Liver (tissue), 9 donors: ENCODE results near the gene RREB1. TPM values are rescaled to one million over a fixed set of nuclear protein-coding genes. Genes with fewer than 3 reads are reported as not detected.
A peak's percentile ranks its signal among the peaks of the same experiment; 100 is the strongest.

ENCODE experiments used
- DNase-seq: peaks from one replicate; pipeline ENCODE4 v3.0.0-alpha.2; 2017; ENCODE audit warnings: low spot score
- H3K27ac ChIP-seq, 2 donors: one replicate each; pipeline ENCODE4 v1.7.0; 2013; ENCODE audit warnings: inconsistent platforms in 2 of 2, low read length in 2 of 2, control low read depth in 1 of 2, low read depth in 1 of 2, mild to moderate bottlenecking in 1 of 2
- H3K27me3 ChIP-seq, 4 donors: one replicate each; pipeline versions ENCODE4 v1.6.1 to v1.7.0; 2013; ENCODE audit warnings: low read length in 3 of 4, inconsistent platforms in 1 of 4, mild to moderate bottlenecking in 1 of 4, moderate library complexity in 1 of 4; ENCODE audit not compliant: control insufficient read depth in 4 of 4, insufficient read depth in 4 of 4
- H3K36me3 ChIP-seq, 4 donors: one replicate each; pipeline versions ENCODE4 v1.6.1 to v1.7.0; 2013; ENCODE audit warnings: low read length in 3 of 4, mild to moderate bottlenecking in 3 of 4, low read depth in 1 of 4, moderate library complexity in 1 of 4; ENCODE audit not compliant: control insufficient read depth in 4 of 4, insufficient read depth in 3 of 4
- H3K4me1 ChIP-seq, 4 donors: one replicate each; pipeline versions ENCODE4 v1.6.1 to v1.7.0; 2013; ENCODE audit warnings: low read length in 3 of 4, mild to moderate bottlenecking in 3 of 4, moderate library complexity in 1 of 4; ENCODE audit not compliant: control insufficient read depth in 4 of 4, insufficient read depth in 4 of 4
- H3K4me3 ChIP-seq, 3 donors: one replicate each; pipeline versions ENCODE4 v1.6.1 to v1.7.0; 2013; ENCODE audit warnings: low read length in 3 of 3, control low read depth in 1 of 3, low read depth in 1 of 3, mild to moderate bottlenecking in 1 of 3
- H3K9ac ChIP-seq, 2 donors: one replicate each; pipeline ENCODE4 v1.7.0; 2013; ENCODE audit warnings: low read length in 2 of 2, mild to moderate bottlenecking in 2 of 2, moderate library complexity in 2 of 2, control low read depth in 1 of 2, low read depth in 1 of 2
- H3K9me3 ChIP-seq, 4 donors: one replicate each; pipeline versions ENCODE4 v1.6.1 to v1.7.0; 2013; ENCODE audit warnings: low read length in 3 of 4; ENCODE audit not compliant: control insufficient read depth in 4 of 4
- ATF3 ChIP-seq: IDR thresholded peaks from 2 replicates; pipeline ENCODE4 v1.6.1; 2016; ENCODE audit warnings: antibody characterized with exemption
- CTCF ChIP-seq: fragments of 150-350 bp; IDR thresholded peaks from 2 replicates; pipeline ENCODE4 v1.5.1; 2017; ENCODE audit warnings: improper control_type of control experiment, low read depth, low read length; ENCODE audit not compliant: missing input control
- EGR1 ChIP-seq, 2 donors: IDR thresholded peaks; 2 replicates each; pipeline ENCODE4 v1.6.1; 2016 to 2018; ENCODE audit warnings: antibody characterized with exemption in 2 of 2, low read depth in 2 of 2
- FOXA1 ChIP-seq: IDR thresholded peaks from 2 replicates; pipeline ENCODE4 v1.6.1; 2016; ENCODE audit warnings: antibody characterized with exemption
- FOXA2 ChIP-seq: IDR thresholded peaks from 2 replicates; pipeline ENCODE4 v1.6.1; 2016; ENCODE audit warnings: antibody characterized with exemption
- GABPA ChIP-seq, 2 donors: IDR thresholded peaks in 1 of 2; conservative IDR thresholded peaks in 1 of 2; 2 replicates each; pipeline ENCODE4 v1.6.1; 2016; ENCODE audit warnings: antibody characterized with exemption in 2 of 2, mild to moderate bottlenecking in 1 of 2, moderate library complexity in 1 of 2
- HNF4A ChIP-seq, 2 donors: conservative IDR thresholded peaks; 2 replicates each; pipeline ENCODE4 v1.6.1; 2016; ENCODE audit warnings: antibody characterized with exemption in 2 of 2, mild to moderate bottlenecking in 2 of 2
- HNF4G ChIP-seq: IDR thresholded peaks from 2 replicates; pipeline ENCODE4 v1.6.1; 2016; ENCODE audit warnings: antibody characterized with exemption
- JUND ChIP-seq, 2 donors: IDR thresholded peaks; 2 replicates each; pipeline ENCODE4 v1.6.1; 2016; ENCODE audit warnings: antibody characterized with exemption in 2 of 2
- MAX ChIP-seq: IDR thresholded peaks from 2 replicates; pipeline ENCODE4 v1.6.1; 2016; ENCODE audit warnings: antibody characterized with exemption
- NR2F2 ChIP-seq: IDR thresholded peaks from 2 replicates; pipeline ENCODE4 v1.6.1; 2016; ENCODE audit warnings: antibody characterized with exemption
- RAD21 ChIP-seq, 2 donors: IDR thresholded peaks; 2 replicates each; pipeline ENCODE4 v1.6.1; 2016; ENCODE audit warnings: antibody characterized with exemption in 2 of 2, mild to moderate bottlenecking in 2 of 2
- REST ChIP-seq: IDR thresholded peaks from 2 replicates; pipeline ENCODE4 v1.6.1; 2016; ENCODE audit warnings: antibody characterized with exemption, mild to moderate bottlenecking
- RXRA ChIP-seq, 2 donors: IDR thresholded peaks; 2 replicates each; pipeline ENCODE4 v1.6.1; 2017 to 2018; ENCODE audit warnings: antibody characterized with exemption in 2 of 2, mild to moderate bottlenecking in 1 of 2
- SP1 ChIP-seq: IDR thresholded peaks from 2 replicates; pipeline ENCODE4 v1.6.1; 2018; ENCODE audit warnings: antibody characterized with exemption, mild to moderate bottlenecking
- TAF1 ChIP-seq: conservative IDR thresholded peaks from 2 replicates; pipeline ENCODE4 v1.6.1; 2016; ENCODE audit warnings: antibody characterized with exemption, mild to moderate bottlenecking
- YY1 ChIP-seq: IDR thresholded peaks from 2 replicates; pipeline ENCODE4 v1.6.1; 2016; ENCODE audit warnings: antibody characterized with exemption, mild to moderate bottlenecking
- ZBTB33 ChIP-seq: IDR thresholded peaks from 2 replicates; pipeline ENCODE4 v1.6.1; 2016; ENCODE audit warnings: antibody characterized with exemption
- polyA plus RNA-seq, 2 donors: library from polyadenylated mRNA; stranded (reverse) in 1 of 2; unstranded in 1 of 2; fragments of 200-250 nt in 1 of 2; fragments of >200 nt in 1 of 2; fragmentation: Nextera tagmentation in 1 of 2; extraction: Ambion mirVana in 1 of 2; gene quantifications; one replicate each; pipeline versions ENCODE4 v1.2.1 to v1.2.3, GENCODE V29; 2013 to 2015
- total RNA-seq, 2 donors: library from RNA; depleted of rRNA; stranded (reverse); fragments of >200 nt; gene quantifications; one replicate each; pipeline ENCODE4 v1.2.3, GENCODE V29; 2014
- donor health status: healthy.
- donor health status: healthy.
- donor health status: healthy.
- donor health status: healthy.
- donor health status: healthy.

The RREB1 gene
- total and polyA plus RNA-seq, 4 donors: 10.1 to 28.9 (median 17.3) TPM

GRCh38 chr6:7161253-7161623 is 53.5 kb downstream of the RREB1 start:
- H3K4me3 ChIP-seq: no peak overlapping the region
- no peak for DNase-seq
- peaks cover 20 to 76% (median 55%) of the 10 kb centered on the region in 4 donors for H3K4me1 ChIP-seq
- H3K9me3 ChIP-seq: no peaks in the 10 kb centered on the region
- H3K27ac ChIP-seq: peak overlapping the region; percentile 47 to 49
- H3K27me3 ChIP-seq: no peaks in the 10 kb centered on the region
- TF ChIP-seq YY1 (no peak), FOXA1 (no peak), GABPA (IDR thresholded peaks at IDR 0.05 in 1 of 2, conservative IDR thresholded peaks at IDR 0.05 in 1 of 2) (no peak), MAX (no peak), HNF4G (no peak), HNF4A (conservative IDR thresholded peaks at IDR 0.05) (no peak), TAF1 (no peak), FOXA2 (no peak), EGR1 (IDR thresholded peaks at IDR 0.05; ENCODE audit: low read depth in 2 of 2) (no peak), ATF3 (no peak), JUND (IDR thresholded peaks at IDR 0.05) (no peak), RAD21 (IDR thresholded peaks at IDR 0.05) (no peak), CTCF (no peak), ZBTB33 (no peak), RXRA (IDR thresholded peaks at IDR 0.05) (no peak), SP1 (no peak), REST (no peak), NR2F2 (no peak)
- no peaks in the 10 kb centered on the region for H3K36me3 ChIP-seq
- no peak overlapping the region for H3K9ac ChIP-seq
